ENCODE data around the gene GAB1.
A peak's percentile ranks its signal among the peaks of the same experiment; 100 is the strongest.

Gene GAB1

GRCh38 chr4:143477487-143477886 is 140.8 kb downstream of the GAB1 start:
- Histone ChIP-seq H3K9me2 (ENCODE audit: low read depth, low read length) (no peaks in the 10 kb centered on the region), H3K4me3 (ENCODE audit: low read depth, low read length, poor library complexity, severe bottlenecking) (no peak overlapping the region), H3K4me1 (ENCODE audit: insufficient read depth, low read length, severe bottlenecking) (no peaks in the 10 kb centered on the region), H3K27ac (ENCODE audit: low read depth, low read length, poor library complexity, severe bottlenecking) (no peak overlapping the region), H3K9ac (ENCODE audit: low read length) (no peak overlapping the region), H3K4me2 (ENCODE audit: low read length) (no peak overlapping the region), H3K27me3 (ENCODE audit: insufficient read depth, low read length) (no peaks in the 10 kb centered on the region), H2AFZ (ENCODE audit: low read length) (no peak overlapping the region), H3K36me3 (ENCODE audit: insufficient read depth, low read length) (no peaks in the 10 kb centered on the region), H3K79me2 (ENCODE audit: insufficient read depth, low read length) (no peaks in the 10 kb centered on the region), H3F3A (ENCODE audit: insufficient read depth, low read length) (no peaks in the 10 kb centered on the region), H3K9me3 (ENCODE audit: low read length) (no peaks in the 10 kb centered on the region), H4K20me1 (ENCODE audit: insufficient read depth, low read length) (no peaks in the 10 kb centered on the region)
- TF ChIP-seq CTCF (IDR thresholded peaks at IDR 0.05; ENCODE audit: low read length) (no peak), EZH2 (IDR thresholded peaks at IDR 0.05; ENCODE audit: borderline replicate concordance, low read length) (no peak)

GRCh38 chr4:143481361-143481760 is 144.7 kb downstream of the GAB1 start:
- Histone ChIP-seq H3K4me3 (ENCODE audit: low read depth, low read length, poor library complexity, severe bottlenecking) (no peak overlapping the region), H3K36me3 (ENCODE audit: insufficient read depth, low read length) (no peaks in the 10 kb centered on the region), H3K9me3 (ENCODE audit: low read length) (no peaks in the 10 kb centered on the region), H4K20me1 (ENCODE audit: insufficient read depth, low read length) (no peaks in the 10 kb centered on the region), H3K27me3 (ENCODE audit: insufficient read depth, low read length) (no peaks in the 10 kb centered on the region), H3K27ac (ENCODE audit: low read depth, low read length, poor library complexity, severe bottlenecking) (no peak overlapping the region), H3K4me1 (ENCODE audit: insufficient read depth, low read length, severe bottlenecking) (no peaks in the 10 kb centered on the region), H3K4me2 (ENCODE audit: low read length) (no peak overlapping the region), H3K79me2 (ENCODE audit: insufficient read depth, low read length) (no peaks in the 10 kb centered on the region), H2AFZ (ENCODE audit: low read length) (no peak overlapping the region), H3K9me2 (ENCODE audit: low read depth, low read length) (no peaks in the 10 kb centered on the region), H3K9ac (ENCODE audit: low read length) (no peak overlapping the region), H3F3A (ENCODE audit: insufficient read depth, low read length) (no peaks in the 10 kb centered on the region)
- TF ChIP-seq CTCF (IDR thresholded peaks at IDR 0.05; ENCODE audit: low read length), result no peak
- TF ChIP-seq EZH2 (IDR thresholded peaks at IDR 0.05; ENCODE audit: borderline replicate concordance, low read length), result no peak

GRCh38 chr4:143482840-143483239 is 146.2 kb downstream of the GAB1 start:
- no peak overlapping the region for H2AFZ ChIP-seq (ENCODE audit: low read length)
- no peaks in the 10 kb centered on the region for H3K4me1 ChIP-seq (ENCODE audit: insufficient read depth, low read length, severe bottlenecking)
- no peaks in the 10 kb centered on the region for H3K27me3 ChIP-seq (ENCODE audit: insufficient read depth, low read length)

More at GRCh38 chr4:143482840-143483239, 146.2 kb downstream of the GAB1 start:
- Histone ChIP-seq H3K9me2 (ENCODE audit: low read depth, low read length) (no peaks in the 10 kb centered on the region), H3K4me3 (ENCODE audit: low read depth, low read length, poor library complexity, severe bottlenecking) (no peak overlapping the region), H3K9ac (ENCODE audit: low read length) (no peak overlapping the region), H3K9me3 (ENCODE audit: low read length) (no peaks in the 10 kb centered on the region), H3K79me2 (ENCODE audit: insufficient read depth, low read length) (no peaks in the 10 kb centered on the region), H3K4me2 (ENCODE audit: low read length) (no peak overlapping the region), H4K20me1 (ENCODE audit: insufficient read depth, low read length) (no peaks in the 10 kb centered on the region), H3K36me3 (ENCODE audit: insufficient read depth, low read length) (no peaks in the 10 kb centered on the region), H3K27ac (ENCODE audit: low read depth, low read length, poor library complexity, severe bottlenecking) (no peak overlapping the region), H3F3A (ENCODE audit: insufficient read depth, low read length) (no peaks in the 10 kb centered on the region)
- TF ChIP-seq EZH2 (IDR thresholded peaks at IDR 0.05; ENCODE audit: borderline replicate concordance, low read length), result no peak
- TF ChIP-seq CTCF (IDR thresholded peaks at IDR 0.05; ENCODE audit: low read length), result peak; percentile 52
